Mucosa of descending colon (tissue), 3 donors: ENCODE results near the gene UCN3. TPM values are rescaled to one million over a fixed set of nuclear protein-coding genes. Genes with fewer than 3 reads are reported as not detected.
"Not testable (repeated sequence)": the region's sequence is repeated elsewhere in the genome, so short reads cannot be mapped to it uniquely, and the experiment has no call there.

Experiments
- ATAC-seq: fragments of 200-7000 bp; cut with Tn5 transposase; one replicate; pipeline ENCODE4 v1.9.1; 2020; ENCODE audit warnings: mild to moderate bottlenecking, moderate library complexity
- DNase-seq, 3 donors: peaks; one replicate each; pipeline ENCODE4 v3.0.0-alpha.2; 2020
- H3K36me3 ChIP-seq: fragments of 200-600 bp; one replicate; pipeline ENCODE4 v1.8.0; 2021; ENCODE audit warnings: low read depth, mild to moderate bottlenecking
- H3K4me1 ChIP-seq: fragments of 200-600 bp; one replicate; pipeline ENCODE4 v1.8.0; 2021; ENCODE audit warnings: low read depth, mild to moderate bottlenecking
- H3K4me3 ChIP-seq: fragments of 200-600 bp; one replicate; pipeline ENCODE4 v1.8.0; 2021; ENCODE audit warnings: mild to moderate bottlenecking
- H3K9me3 ChIP-seq: fragments of 200-600 bp; one replicate; pipeline ENCODE4 v1.8.0; 2021; ENCODE audit warnings: mild to moderate bottlenecking
- CTCF ChIP-seq: fragments of 200-600 bp; IDR thresholded peaks from one replicate; pipeline ENCODE4 v1.8.0; 2022; ENCODE audit warnings: antibody characterized with exemption, mild to moderate bottlenecking
- intact Hi-C, 2 donors: fragments of 100-400 bp; cut with DNase I in 1 of 2; cut with micrococcal nuclease in 1 of 2; formaldehyde crosslinking; loops; one replicate each; pipeline versions ENCODE4 v1.11.0 to v1.11.1; 2022; cut with DNase I, micrococcal nuclease
- total RNA-seq, 3 donors: library from RNA; stranded (reverse); fragmentation: NEBNext Ultra II Directional in 2 of 3; extraction: Animal tissue kit (Norgen Biotek cat#: 25700) in 2 of 3; gene quantifications; one replicate each; pipeline versions ENCODE4 v1.2.1 to v1.2.4, GENCODE V29; 2021 to 2023
- donor health status: DM: no; HTN: no; CAD: no; lungs with moderate emphysema.
- donor health status: DM: no; HTN: no; CAD: no.
- donor health status: DM: no; HTN: yes; CAD: no.

Gene UCN3
- total RNA-seq, 3 donors from 2014 or later: 1.4 to 5.9 (median 4.8) TPM

- no peaks in the 10 kb centered on the region for H3K36me3 ChIP-seq
- no peak overlapping the region for H3K4me3 ChIP-seq
- no peaks in the 10 kb centered on the region for H3K9me3 ChIP-seq
- peak; percentile 45 for ATAC-seq
- peaks cover under 1% of the 10 kb centered on the region for H3K4me1 ChIP-seq
- no peak for TF ChIP-seq CTCF
- DNase-seq: peak in 1 of 3 donors; percentile 14
- intact Hi-C loops: no loop called here
Observed at GRCh38 chr10:5369362-5370158, 4.8 kb downstream of the UCN3 start.

- intact Hi-C loops: no loop called here
- ATAC-seq (no peak), DNase-seq (no peak)
- Histone ChIP-seq H3K36me3 (no peaks in the 10 kb centered on the region), H3K4me3 (no peak overlapping the region), H3K4me1 (no peaks in the 10 kb centered on the region), H3K9me3 (no peaks in the 10 kb centered on the region)
- no peak for TF ChIP-seq CTCF
Observed at GRCh38 chr10:5370493-5371352, 6.0 kb downstream of the UCN3 start.

- Histone ChIP-seq H3K9me3 (no peaks in the 10 kb centered on the region), H3K4me1 (no peaks in the 10 kb centered on the region), H3K36me3 (no peaks in the 10 kb centered on the region), H3K4me3 (no peak overlapping the region)
- ATAC-seq: no peak
- no peak for DNase-seq
- no peak for TF ChIP-seq CTCF
- intact Hi-C loops: no loop called here
Observed at GRCh38 chr10:5373307-5373706, 8.5 kb downstream of the UCN3 start.

- Histone ChIP-seq H3K4me1 (no peaks in the 10 kb centered on the region), H3K9me3 (no peaks in the 10 kb centered on the region), H3K36me3 (no peaks in the 10 kb centered on the region), H3K4me3 (no peak overlapping the region)
- DNase-seq: no peak
- no peak for ATAC-seq
- intact Hi-C loops: no loop called here
- TF ChIP-seq CTCF: no peak
Observed at GRCh38 chr10:5373891-5374611, 9.3 kb downstream of the UCN3 start.

- H3K9me3 ChIP-seq: no peaks in the 10 kb centered on the region
- ATAC-seq (no peak), DNase-seq (no peak)
- intact Hi-C loops: no loop called here
- no peaks in the 10 kb centered on the region for H3K4me1 ChIP-seq
- no peak for TF ChIP-seq CTCF
- H3K4me3 ChIP-seq: no peak overlapping the region
- H3K36me3 ChIP-seq: no peaks in the 10 kb centered on the region
Observed at GRCh38 chr10:5376450-5376849, 11.7 kb downstream of the UCN3 start.

GRCh38 chr10:5379202-5379601 lies 14.4 kb downstream of the UCN3 start:
- ATAC-seq, H3K36me3 ChIP-seq, DNase-seq, H3K4me3 ChIP-seq, H3K9me3 ChIP-seq, intact Hi-C loops, H3K4me1 ChIP-seq: not testable (repeated sequence)

GRCh38 chr10:5380395-5380794 lies 15.6 kb downstream of the UCN3 start:
- not testable (repeated sequence) for DNase-seq, ATAC-seq, H3K4me3 ChIP-seq, H3K4me1 ChIP-seq, H3K9me3 ChIP-seq, H3K36me3 ChIP-seq
- intact Hi-C loops: loop anchor here in 1 of 2 donors (10.0 kb wide), 1 partner anchor 526 kb away; no protein-coding TSS in a partner anchor
